Measurements from ENCODE around the gene ADRB1.

The ADRB1 gene

DNA sequence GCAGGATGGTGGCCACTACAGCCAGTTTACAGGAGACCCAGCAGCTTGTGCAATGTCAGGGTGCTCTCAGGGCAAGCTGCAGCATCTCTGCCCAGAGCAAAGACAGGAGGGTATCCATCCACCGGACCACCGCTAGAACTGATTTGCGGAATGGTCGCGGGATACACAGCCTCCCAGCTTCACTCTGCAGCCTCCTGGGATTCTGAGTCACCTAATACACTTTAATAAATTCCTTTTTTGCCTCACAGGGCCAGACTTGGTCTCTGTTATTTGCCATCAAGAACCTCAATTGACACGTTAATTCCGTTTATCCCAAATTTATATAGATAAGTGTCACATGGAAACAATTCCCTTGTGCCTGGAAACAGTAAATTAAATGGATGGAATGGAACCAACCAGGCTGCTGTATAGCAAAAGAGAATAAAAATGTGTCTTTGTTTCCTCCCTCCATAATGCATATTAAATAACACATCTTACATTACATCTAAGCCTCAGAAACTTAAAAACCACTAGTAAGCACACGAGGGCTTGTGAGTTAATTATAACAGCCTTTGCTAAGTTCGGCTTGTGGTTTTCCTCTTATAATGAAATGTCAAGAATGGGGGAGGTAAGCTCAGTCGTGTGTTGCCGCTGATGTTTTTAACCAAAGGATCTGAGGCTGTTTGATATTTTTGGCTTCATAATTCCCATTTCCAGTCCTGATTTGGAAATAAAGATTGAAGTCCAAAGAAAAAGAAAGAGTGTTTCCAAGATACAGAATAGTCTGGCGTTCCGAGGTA lies 52.1 kb downstream of the ADRB1 start:
- DNase-seq, result no peak
